Activated T-helper 1 cell treated with anti-CD3 and anti-CD28 coated beads, Interleukin-12 subunit alpha, Interleukin-12 subunit beta, Interleukin-2, Interleukin-4 antibody, amounts not matched to agents 30 ng/mL and 10 ng/mL and 1 ng/mL, durations not matched to agents 14 hours and 24 hours and 36 hours (primary cell): ENCODE measurements around the gene GET4. TPM values are rescaled to one million over a fixed set of nuclear protein-coding genes. Genes with fewer than 3 reads are reported as not detected.
A peak's percentile ranks its signal among the peaks of the same experiment; 100 is the strongest.
"Not testable (repeated sequence)": the region's sequence is repeated elsewhere in the genome, so short reads cannot be mapped to it uniquely, and the experiment has no call there.

Source experiments
- DNase-seq: peaks from one replicate; pipeline ENCODE4 v3.0.0; 2021; ENCODE audit warnings: low spot score
- H3K27ac Mint-ChIP-seq: one replicate; pipeline ENCODE4 v1.8.0; 2021; ENCODE audit warnings: mild to moderate bottlenecking, mixed read lengths
- H3K27me3 Mint-ChIP-seq: one replicate; pipeline ENCODE4 v1.8.0; 2022; ENCODE audit warnings: mild to moderate bottlenecking, moderate library complexity, mixed read lengths; ENCODE audit not compliant: insufficient read depth
- H3K36me3 Mint-ChIP-seq: one replicate; pipeline ENCODE4 v1.8.0; 2021; ENCODE audit warnings: low read depth, mixed read lengths
- H3K4me1 Mint-ChIP-seq: one replicate; pipeline ENCODE4 v1.8.0; 2021; ENCODE audit warnings: low read depth, mixed read lengths
- H3K4me3 Mint-ChIP-seq: one replicate; pipeline ENCODE4 v1.8.0; 2021; ENCODE audit warnings: mild to moderate bottlenecking, moderate library complexity, mixed read lengths
- H3K9me3 Mint-ChIP-seq: one replicate; pipeline ENCODE4 v1.8.0; 2021; ENCODE audit warnings: mixed read lengths
- intact Hi-C: fragments of 100-400 bp; cut with micrococcal nuclease; formaldehyde crosslinking; loops from one replicate; pipeline ENCODE4 v1.15.1; 2024
- total RNA-seq: library from RNA; stranded (reverse); gene quantifications from 2 replicates; pipeline ENCODE4 v1.2.3, GENCODE V29; 2022

GET4 gene
- total RNA-seq, 1 donor from 2014 or later, result 38.7 TPM

DNA sequence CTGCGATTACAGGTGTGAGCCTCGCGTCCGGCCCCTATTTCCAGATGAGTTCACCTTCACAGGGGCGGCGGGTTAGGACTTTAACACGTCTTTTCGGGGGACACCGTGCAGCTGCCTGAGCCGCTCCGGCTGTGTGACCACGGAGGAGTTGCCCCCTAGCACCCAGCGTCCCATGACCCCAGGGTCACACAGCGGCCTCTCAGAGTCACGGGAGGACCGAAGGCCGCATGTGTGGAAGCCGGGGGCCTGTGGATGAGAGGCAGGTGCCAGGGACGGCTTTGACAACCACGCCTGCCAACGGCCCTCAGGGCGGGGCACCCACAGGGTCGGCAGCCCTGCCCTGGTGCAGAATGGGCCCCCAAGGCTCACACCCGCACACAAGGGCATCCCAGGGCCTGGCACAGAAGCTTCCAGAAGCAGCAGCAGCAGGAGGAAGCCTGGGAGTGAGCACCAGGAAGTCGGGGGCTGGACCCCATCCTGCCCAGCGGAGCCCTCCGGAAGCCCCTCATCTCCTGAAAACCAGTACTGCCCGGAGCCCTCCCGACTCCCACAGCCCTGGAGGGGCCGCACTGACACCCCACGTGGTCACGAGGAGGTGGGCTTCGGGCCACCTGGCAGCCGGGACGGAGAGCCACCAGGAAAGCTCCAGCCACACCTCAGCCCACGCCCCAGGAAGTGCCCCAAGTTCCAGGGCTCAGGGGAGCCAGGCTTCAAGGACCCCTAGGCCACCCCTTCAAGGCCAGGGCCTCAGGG is 45.4 kb downstream of the GET4 start:
- DNase-seq, result no peak
- Mint-ChIP-seq H3K36me3 (peaks cover 8% of the 10 kb centered on the region), H3K4me3 (peak overlapping the region; percentile 31), H3K4me1 (peaks cover 19% of the 10 kb centered on the region), H3K9me3 (no peaks in the 10 kb centered on the region), H3K27me3 (peaks cover 4% of the 10 kb centered on the region), H3K27ac (peak overlapping the region; percentile 78)
- intact Hi-C loops, result loop anchor here (1.0 to 5.0 kb wide), 3 partner anchors 9 to 121 kb away; partner anchors contain the start of genes GET4 and GPR146

DNA sequence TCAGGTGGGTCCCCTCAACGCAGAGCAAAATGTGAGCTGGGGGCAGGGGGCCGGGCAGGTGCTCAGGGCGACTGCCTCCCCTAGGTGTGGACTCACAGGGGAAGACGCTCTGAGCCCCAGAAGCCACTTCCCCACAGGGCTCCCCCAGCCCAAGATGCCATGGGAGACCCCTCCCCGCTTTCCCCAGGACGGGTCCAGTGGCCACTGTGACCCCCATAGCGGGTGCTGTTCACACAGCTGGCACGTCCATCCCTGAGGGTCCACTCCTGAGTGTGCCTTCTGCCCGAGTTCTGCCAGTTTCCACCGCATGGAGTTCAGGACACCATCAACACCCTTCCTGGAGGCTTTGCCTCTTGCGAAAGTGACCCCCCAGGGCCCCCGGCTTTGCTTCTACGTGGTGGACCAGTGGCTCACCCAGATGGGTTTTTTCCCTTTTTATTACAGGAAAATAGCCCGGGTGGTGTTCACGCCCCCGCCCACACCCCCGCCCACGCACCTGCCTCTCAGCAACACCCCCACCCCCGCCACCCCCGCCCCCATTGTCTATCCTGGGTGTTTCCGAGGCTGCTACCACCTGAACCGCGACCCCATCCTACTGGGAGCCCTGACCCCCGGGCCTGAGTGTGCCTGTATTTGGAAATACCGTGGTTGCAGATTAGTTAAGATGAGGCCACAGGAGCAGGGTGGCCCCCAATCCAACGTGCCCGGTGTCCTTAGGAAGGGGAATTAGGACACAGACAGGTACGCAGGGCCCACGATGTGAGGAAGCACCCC is 46.2 kb downstream of the GET4 start:
- no peak for DNase-seq
- Mint-ChIP-seq H3K36me3 (peaks cover 8% of the 10 kb centered on the region), H3K27me3 (peaks cover 4% of the 10 kb centered on the region), H3K4me3 (peak overlapping the region; percentile 81), H3K9me3 (no peaks in the 10 kb centered on the region), H3K27ac (peak overlapping the region; percentile 94), H3K4me1 (peaks cover 19% of the 10 kb centered on the region)
- intact Hi-C loops, result loop anchor here (1.0 to 5.0 kb wide), 9 partner anchors 8 to 216 kb away; partner anchors contain the start of genes ADAP1, COX19, GET4 and GPR146

DNA sequence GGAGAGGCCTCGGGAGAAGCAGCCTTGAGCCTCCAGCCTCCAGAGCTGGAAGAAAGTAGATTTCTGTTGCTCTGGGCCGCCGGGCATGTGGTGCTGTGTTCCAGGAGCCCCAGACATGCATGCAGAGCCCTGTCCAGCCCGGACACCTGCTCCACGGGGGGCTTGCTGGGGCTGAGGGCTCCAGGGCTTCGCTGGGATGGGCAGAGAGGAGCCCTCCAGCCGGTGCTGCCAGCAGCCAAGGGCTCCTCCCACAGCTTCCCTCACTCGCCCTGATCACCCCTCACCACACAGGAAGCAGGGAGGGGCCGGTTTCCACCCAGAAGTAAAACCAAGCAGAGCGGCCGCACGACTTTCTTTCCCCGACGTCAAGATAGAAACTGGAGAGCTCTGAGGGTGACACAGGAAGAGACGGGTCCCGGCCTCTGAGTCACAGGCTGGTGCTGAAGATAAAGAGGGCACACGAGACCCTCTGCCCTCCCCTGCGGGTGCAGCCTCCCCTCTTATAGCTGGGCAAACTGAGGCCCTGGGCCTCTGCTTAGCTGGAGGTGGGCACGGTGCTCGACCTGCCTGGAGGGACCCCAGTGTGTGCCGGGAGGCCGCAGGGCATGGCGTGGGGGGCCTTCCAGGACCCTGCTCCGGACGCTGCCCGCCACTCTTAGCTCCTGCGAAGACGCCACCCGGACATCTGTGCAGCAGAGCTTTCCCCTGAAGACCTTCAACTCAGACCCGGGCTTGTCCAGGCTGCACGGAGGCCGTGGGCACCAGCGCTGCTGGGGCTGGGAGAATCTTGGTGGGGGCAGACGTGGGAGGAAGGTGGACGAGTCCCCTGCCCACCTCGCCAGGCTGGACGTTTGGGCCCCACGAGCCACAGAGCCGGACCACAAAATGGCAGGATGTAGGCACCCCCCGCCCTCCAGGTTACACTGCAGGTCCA is 47.0 kb downstream of the GET4 start:
- Mint-ChIP-seq H3K9me3 (no peaks in the 10 kb centered on the region), H3K27ac (peak overlapping the region; percentile 94), H3K4me3 (peak overlapping the region; percentile 81), H3K27me3 (peaks cover 4% of the 10 kb centered on the region), H3K36me3 (peaks cover 8% of the 10 kb centered on the region), H3K4me1 (peaks cover 20% of the 10 kb centered on the region)
- peak; percentile 89 for DNase-seq
- intact Hi-C loops, result loop anchor here (1.0 to 5.0 kb wide), 8 partner anchors 13 to 215 kb away; partner anchors contain the start of genes ADAP1, COX19, GET4 and GPR146

DNA sequence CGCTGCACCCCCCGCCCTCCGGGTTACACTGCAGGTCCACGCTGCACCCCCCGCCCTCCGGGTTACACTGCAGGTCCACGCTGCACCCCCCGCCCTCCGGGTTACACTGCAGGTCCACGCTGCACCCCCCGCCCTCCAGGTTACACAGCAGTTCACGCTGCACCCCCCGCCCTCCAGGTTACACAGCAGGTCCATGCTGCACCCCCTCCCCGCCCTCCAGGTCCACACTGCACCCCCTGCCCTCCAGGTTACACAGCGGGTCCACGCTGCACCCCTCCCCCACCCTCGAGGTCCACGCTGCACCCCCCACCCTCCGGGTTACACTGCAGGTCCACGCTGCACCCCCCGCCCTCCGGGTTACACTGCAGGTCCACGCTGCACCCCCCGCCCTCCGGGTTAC is 47.7 kb downstream of the GET4 start:
- peaks cover 25% of the 10 kb centered on the region for H3K4me1 Mint-ChIP-seq
- H3K36me3 Mint-ChIP-seq, result peaks cover 14% of the 10 kb centered on the region
- not testable (repeated sequence) for H3K27me3 Mint-ChIP-seq, H3K27ac Mint-ChIP-seq, DNase-seq, H3K4me3 Mint-ChIP-seq, H3K9me3 Mint-ChIP-seq
- intact Hi-C loops, result loop anchor here (5.0 kb wide), 1 partner anchor 118 kb away; the partner anchor contains the start of gene GPR146

DNA sequence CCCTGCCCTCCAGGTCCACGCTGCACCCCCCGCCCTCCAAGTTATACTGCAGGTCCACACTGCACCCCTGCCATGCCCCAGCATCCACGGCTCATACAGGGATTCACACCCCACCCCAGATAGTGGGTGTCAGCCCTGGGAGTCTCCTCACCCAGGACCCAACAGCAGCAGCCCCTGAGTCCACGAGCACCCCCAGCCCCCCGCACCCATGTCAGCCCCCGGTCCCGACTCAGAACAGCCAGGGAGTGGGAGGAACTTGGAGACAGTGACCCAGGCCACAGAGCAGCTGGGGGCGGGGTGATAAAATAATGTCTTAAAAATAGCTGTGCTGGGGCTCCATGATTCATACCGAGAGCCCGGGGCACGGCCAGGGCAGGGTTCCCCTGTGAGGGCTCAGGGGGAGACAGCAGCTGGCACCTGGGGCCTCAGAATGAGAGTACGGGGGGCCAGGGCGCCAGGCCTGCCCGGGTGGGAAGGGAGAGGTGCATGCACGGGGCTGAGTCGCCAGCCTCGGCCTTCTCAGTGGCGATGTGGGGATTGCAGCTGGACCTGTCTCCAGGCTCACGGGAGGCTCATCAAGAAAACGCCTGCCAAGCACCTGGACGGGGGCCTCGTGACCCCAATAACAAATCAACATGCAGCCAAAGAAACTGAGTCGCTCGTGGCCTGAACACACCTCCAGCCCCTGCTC is 48.3 kb downstream of the GET4 start:
- peak overlapping the region; percentile 87 for H3K27ac Mint-ChIP-seq
- H3K4me3 Mint-ChIP-seq, result peak overlapping the region; percentile 79
- DNase-seq, result peak; percentile 31
- H3K4me1 Mint-ChIP-seq, result peaks cover 31% of the 10 kb centered on the region
- H3K36me3 Mint-ChIP-seq, result peaks cover 11% of the 10 kb centered on the region
- peaks cover 4% of the 10 kb centered on the region for H3K27me3 Mint-ChIP-seq
- intact Hi-C loops, result loop anchor here (5.0 kb wide), 1 partner anchor 118 kb away; the partner anchor contains the start of gene GPR146
- H3K9me3 Mint-ChIP-seq, result no peaks in the 10 kb centered on the region

DNA sequence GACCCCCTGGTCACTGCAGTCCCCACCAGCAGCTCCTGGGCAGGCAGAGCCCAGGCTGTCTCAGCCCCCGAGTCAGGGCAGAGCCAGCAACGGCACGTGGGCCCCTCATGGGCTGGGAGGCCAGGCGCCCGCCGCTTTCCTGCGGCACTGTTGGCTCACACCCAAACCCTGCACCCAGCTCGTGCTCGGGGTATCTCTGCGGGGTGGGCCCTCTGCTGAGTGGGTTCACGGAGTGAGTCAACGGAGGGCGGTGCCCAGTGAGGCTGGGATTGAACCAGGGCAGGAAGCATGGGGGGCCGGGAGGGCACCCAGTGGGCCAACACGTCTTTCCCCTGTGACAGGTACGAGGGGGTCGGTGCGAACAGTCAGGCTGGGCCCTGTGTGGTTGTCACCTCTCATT is 49.2 kb downstream of the GET4 start:
- no peak for DNase-seq
- Mint-ChIP-seq H3K9me3 (no peaks in the 10 kb centered on the region), H3K4me3 (no peak overlapping the region), H3K27me3 (peaks cover 4% of the 10 kb centered on the region), H3K4me1 (peaks cover 38% of the 10 kb centered on the region), H3K27ac (no peak overlapping the region), H3K36me3 (peaks cover 13% of the 10 kb centered on the region)
- intact Hi-C loops, result no loop called here

DNA sequence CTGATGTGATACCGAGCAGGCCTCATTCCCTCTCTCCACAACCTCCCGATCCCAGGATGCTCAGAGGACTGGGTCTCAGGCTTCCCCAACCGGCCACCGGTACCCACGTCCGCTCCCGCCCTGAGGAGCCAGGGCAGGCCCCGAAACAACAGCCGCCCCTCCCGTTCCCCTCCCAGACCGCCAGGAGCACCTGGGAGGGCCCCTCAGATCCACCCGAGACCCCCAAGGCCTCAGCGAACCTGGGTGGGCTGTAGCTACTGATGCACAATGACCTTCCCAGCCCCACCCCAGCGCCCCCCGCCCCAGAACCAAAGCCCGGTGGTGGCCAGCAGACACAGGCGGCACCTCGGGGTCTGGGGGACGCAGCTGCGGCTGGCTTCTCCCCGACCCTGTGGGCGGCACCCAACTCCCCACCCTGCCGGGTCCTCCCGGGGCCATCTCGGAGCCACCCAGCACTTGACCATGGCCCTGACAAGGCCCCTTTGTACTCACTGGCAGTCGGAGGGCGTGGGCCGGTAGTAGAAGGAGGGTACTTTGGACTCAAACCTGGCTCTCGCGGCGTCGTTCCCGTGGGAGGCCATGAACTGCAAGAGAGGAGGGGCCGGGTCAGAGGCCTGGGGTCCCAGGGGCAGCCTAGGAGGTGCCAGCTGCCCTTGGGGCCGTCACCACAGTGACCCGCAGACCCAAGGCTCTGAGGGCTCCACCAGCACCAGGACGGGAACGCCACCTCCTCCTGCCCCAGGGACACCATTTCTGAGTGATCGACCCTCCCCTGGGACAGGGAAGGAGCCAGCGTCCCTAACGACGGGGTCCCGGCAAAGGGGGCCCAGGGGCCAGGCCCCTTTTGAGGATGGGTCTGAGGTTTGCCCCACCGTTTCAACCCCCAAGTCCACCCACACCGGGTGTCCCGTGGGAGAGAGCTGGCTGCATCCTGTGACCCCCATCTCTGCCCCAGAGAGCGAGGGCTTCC is 50.0 kb downstream of the GET4 start:
- intact Hi-C loops, result no loop called here
- peaks cover 10% of the 10 kb centered on the region for H3K36me3 Mint-ChIP-seq
- no peak overlapping the region for H3K4me3 Mint-ChIP-seq
- H3K27me3 Mint-ChIP-seq, result peaks cover 4% of the 10 kb centered on the region
- no peak overlapping the region for H3K27ac Mint-ChIP-seq
- no peaks in the 10 kb centered on the region for H3K9me3 Mint-ChIP-seq
- no peak for DNase-seq
- peaks cover 38% of the 10 kb centered on the region for H3K4me1 Mint-ChIP-seq

DNA sequence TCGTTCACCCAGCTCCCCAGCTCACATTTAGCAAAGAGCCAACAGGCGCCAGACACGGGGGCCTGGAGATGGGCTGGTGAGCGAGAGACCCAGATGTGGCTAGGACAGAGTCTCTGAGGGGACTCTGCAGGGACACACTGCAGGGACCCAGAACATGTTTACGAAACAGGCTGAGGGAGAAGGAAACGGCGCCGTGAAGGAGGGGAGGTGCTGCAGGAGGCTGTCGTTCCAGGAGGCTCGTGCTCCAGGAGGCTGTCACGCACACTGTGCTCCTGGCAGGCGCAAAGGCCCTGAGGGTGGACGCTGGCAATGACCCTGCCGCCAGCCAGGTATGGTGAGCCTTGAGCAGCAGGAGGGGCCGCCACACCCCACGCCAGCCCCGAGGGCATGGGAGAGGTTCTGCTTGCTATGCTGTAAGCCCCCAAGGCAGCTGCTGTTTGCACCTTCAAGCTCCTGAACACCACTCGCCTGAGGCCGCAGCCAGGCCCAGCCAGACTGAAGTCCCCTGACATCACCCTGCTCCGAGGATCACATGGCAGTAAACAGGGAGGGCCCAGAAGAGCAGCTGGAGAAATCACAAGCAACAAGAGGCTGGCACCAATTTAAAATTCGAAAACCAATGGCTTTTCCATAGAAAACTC is 50.8 kb downstream of the GET4 start:
- Mint-ChIP-seq H3K27me3 (peaks cover 4% of the 10 kb centered on the region), H3K27ac (peak overlapping the region; percentile 5), H3K36me3 (peaks cover 11% of the 10 kb centered on the region), H3K4me3 (no peak overlapping the region), H3K9me3 (no peaks in the 10 kb centered on the region), H3K4me1 (peaks cover 38% of the 10 kb centered on the region)
- DNase-seq, result no peak
- intact Hi-C loops, result no loop called here

DNA sequence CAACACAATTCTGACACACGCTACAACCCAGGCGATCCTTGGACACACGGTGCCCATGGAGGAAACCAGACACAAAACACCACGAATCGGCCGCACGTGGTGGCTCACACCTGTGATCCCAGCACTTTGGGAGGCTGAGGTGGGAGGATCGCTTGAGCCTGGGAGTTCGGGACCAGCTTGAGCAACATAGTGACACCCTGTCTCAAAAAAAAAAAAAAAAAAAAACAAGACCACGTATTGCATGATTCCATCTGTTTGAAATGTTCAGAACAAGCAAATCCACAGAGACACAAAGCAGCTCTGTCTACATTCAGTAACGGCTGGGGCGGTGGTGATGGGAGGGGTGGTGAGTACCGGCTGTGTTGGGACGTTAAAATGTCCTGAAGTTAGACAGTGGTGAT is 53.0 kb downstream of the GET4 start:
- Mint-ChIP-seq H3K4me1 (peaks cover 24% of the 10 kb centered on the region), H3K9me3 (no peaks in the 10 kb centered on the region), H3K27ac (peak overlapping the region; percentile 55), H3K4me3 (peak overlapping the region; percentile 28), H3K27me3 (no peaks in the 10 kb centered on the region), H3K36me3 (peaks cover 11% of the 10 kb centered on the region)
- DNase-seq, result no peak
- intact Hi-C loops, result no loop called here

DNA sequence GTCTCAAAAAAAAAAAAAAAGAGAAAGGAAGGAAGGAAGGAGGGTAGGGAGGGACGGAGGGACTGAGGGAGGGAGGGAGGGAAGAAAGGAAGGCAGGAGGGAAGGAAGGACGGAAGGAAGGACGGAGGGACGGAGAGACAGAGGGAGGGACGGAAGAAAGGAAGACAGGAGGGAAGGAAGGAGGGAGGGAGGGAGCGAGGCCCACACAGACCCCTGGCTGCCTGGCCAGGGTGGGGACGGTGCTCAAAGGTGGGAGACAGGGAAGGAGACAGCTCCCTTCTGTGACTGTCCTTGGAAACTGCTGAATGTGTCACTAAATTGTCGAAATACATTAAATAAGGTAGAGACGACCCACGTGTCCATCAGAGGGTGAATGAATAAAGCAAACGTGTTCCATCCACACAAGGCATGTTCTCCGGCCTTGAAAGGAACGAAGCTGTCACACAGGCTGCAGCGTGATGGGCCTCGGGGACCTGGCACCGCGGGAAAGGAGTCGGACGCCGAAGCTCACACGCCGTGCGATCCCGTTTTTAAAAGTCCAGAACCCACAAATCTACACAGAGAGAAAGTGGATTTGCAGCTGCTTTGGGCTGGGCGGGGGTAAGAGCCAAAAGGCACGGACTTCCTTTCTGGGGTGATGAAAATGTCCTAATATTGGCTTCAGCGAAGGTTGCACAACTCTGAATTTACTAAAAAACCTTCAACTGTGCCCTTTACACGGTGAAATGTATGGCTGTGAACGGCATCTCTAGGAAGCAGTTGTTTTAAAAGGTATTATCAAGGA is 54.8 kb downstream of the GET4 start:
- Mint-ChIP-seq H3K9me3 (no peaks in the 10 kb centered on the region), H3K27ac (peak overlapping the region; percentile 58), H3K36me3 (peaks cover 14% of the 10 kb centered on the region), H3K4me3 (no peak overlapping the region), H3K4me1 (peaks cover 22% of the 10 kb centered on the region), H3K27me3 (no peaks in the 10 kb centered on the region)
- no peak for DNase-seq
- intact Hi-C loops, result loop anchor here (1.0 to 2.0 kb wide), 3 partner anchors 9 to 44 kb away; partner anchors contain the start of gene COX19
